ENCODE results near the gene ETV1.
"Not testable (repeated sequence)": the region's sequence is repeated elsewhere in the genome, so short reads cannot be mapped to it uniquely, and the experiment has no call there.

Gene ETV1

GRCh38 chr7:13932131-13932530 is 57.3 kb downstream of the ETV1 start:
- H3K36me3 Mint-ChIP-seq = no peaks in the 10 kb centered on the region
- no peak overlapping the region for H3K27ac Mint-ChIP-seq

DNA sequence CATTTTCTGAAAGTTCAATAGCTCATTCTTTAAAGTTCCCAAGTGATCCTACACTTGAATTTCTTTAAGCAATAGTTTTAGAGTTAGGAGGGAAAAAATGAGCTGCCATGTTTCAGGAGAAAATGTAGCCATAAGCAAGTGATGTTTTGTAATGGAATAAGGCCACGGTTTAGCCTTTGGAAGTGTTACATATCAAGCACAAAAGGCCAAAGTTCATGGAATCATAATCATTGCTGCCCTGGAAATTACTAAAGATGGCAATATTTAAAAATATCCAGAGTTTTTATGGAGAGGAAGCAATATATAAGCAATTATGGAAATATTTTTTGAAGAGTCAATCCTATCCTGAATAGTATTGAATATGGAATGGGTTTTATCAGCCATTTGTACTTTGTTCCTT is 68.4 kb downstream of the ETV1 start:
- DNase-seq (ENCODE audit: low spot score in 2 of 2) (no peak), ATAC-seq (ENCODE audit: low read depth) (no peak)
- no peak overlapping the region for H3K27ac Mint-ChIP-seq
- no peaks in the 10 kb centered on the region for H3K27me3 Mint-ChIP-seq
- H3K9me3 Mint-ChIP-seq = no peaks in the 10 kb centered on the region
- no peak overlapping the region for H3K4me3 Mint-ChIP-seq
- no peaks in the 10 kb centered on the region for H3K36me3 Mint-ChIP-seq
- no peaks in the 10 kb centered on the region for H3K4me1 Mint-ChIP-seq

More at GRCh38 chr7:13932131-13932530, 57.3 kb downstream of the ETV1 start:
- no peak overlapping the region for H3K4me3 Mint-ChIP-seq
- H3K9me3 Mint-ChIP-seq = no peaks in the 10 kb centered on the region
- no peaks in the 10 kb centered on the region for H3K4me1 Mint-ChIP-seq
- H3K27me3 Mint-ChIP-seq = no peaks in the 10 kb centered on the region
- DNase-seq (ENCODE audit: low spot score in 2 of 2) = no peak
- no peak for ATAC-seq (ENCODE audit: low read depth)

DNA sequence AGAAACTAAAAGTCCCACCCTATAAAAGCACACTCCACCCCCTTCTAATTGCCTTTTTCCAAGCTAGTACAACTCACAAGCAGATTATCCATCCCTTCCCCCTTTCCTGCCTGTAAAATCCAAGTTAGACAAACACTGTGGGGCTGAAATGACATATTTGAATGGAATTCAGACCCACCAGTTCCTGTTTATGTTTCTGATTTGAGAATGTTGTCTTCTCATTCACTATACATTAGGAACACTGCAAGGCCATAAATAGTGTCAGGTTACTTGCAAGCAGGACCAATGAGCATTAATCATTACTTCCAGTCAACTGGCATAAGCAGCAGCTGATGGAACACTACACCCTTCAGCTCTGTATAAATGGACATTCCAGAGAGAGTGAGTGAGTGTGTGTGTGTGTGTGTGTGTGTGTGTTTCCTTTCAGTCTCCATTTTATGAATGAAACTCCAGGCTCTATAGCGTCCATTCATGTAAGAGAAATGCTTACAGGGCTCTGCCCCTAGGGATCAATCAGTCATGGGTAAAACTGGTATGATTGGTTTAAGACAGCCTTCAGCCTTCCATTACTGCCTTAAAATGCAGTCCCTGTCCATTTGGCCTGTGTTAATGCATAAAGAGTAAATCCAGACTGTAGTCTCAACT is 69.3 kb downstream of the ETV1 start:
- DNase-seq (ENCODE audit: low spot score in 2 of 2) = no peak
- H3K36me3 Mint-ChIP-seq = no peaks in the 10 kb centered on the region
- no peak for ATAC-seq (ENCODE audit: low read depth)
- H3K27me3 Mint-ChIP-seq = no peaks in the 10 kb centered on the region
- H3K4me3 Mint-ChIP-seq = no peak overlapping the region
- H3K4me1 Mint-ChIP-seq = no peaks in the 10 kb centered on the region
- no peak overlapping the region for H3K27ac Mint-ChIP-seq
- H3K9me3 Mint-ChIP-seq = no peaks in the 10 kb centered on the region

- not testable (repeated sequence) for H3K4me1 Mint-ChIP-seq; ATAC-seq (ENCODE audit: low read depth); H3K36me3 Mint-ChIP-seq; H3K27ac Mint-ChIP-seq; H3K27me3 Mint-ChIP-seq; H3K4me3 Mint-ChIP-seq; H3K9me3 Mint-ChIP-seq; DNase-seq (ENCODE audit: low spot score in 2 of 2)
Observed at GRCh38 chr7:13918333-13918732, 71.1 kb downstream of the ETV1 start.

- H3K4me3 Mint-ChIP-seq, H3K9me3 Mint-ChIP-seq, H3K4me1 Mint-ChIP-seq: not testable (repeated sequence)
Observed at GRCh38 chr7:13917103-13917502, 72.4 kb downstream of the ETV1 start.

DNA sequence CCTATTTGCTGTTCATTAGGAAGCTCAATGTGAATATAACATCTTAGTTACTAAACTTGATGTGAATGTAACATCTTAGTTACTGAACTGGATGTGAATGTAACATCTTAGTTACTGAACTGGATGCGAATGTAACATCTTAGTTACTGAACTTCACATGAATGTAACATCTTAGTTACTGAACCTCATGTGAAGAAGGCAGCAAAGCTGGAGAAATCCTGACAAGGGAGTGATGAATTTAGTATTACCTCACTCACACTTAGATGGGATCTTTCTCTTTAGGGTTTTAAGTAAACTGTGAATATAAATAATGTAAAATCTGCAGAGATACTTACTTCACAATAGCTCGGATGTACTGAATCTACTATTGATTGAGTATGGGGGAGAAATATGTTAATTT is 73.6 kb downstream of the ETV1 start:
- no peaks in the 10 kb centered on the region for H3K9me3 Mint-ChIP-seq
- no peak for ATAC-seq (ENCODE audit: low read depth)
- H3K36me3 Mint-ChIP-seq = no peaks in the 10 kb centered on the region
- no peak overlapping the region for H3K27ac Mint-ChIP-seq
- no peaks in the 10 kb centered on the region for H3K4me1 Mint-ChIP-seq
- no peaks in the 10 kb centered on the region for H3K27me3 Mint-ChIP-seq
- no peak overlapping the region for H3K4me3 Mint-ChIP-seq
- DNase-seq (ENCODE audit: low spot score in 2 of 2) = no peak

More at GRCh38 chr7:13917103-13917502, 72.4 kb downstream of the ETV1 start:
- H3K27me3 Mint-ChIP-seq; H3K27ac Mint-ChIP-seq; H3K36me3 Mint-ChIP-seq; DNase-seq (ENCODE audit: low spot score in 2 of 2); ATAC-seq (ENCODE audit: low read depth): not testable (repeated sequence)

- ATAC-seq (ENCODE audit: low read depth) = no peak
- no peak overlapping the region for H3K27ac Mint-ChIP-seq
- H3K36me3 Mint-ChIP-seq = no peaks in the 10 kb centered on the region
- no peaks in the 10 kb centered on the region for H3K4me1 Mint-ChIP-seq
- no peaks in the 10 kb centered on the region for H3K27me3 Mint-ChIP-seq
- no peak for DNase-seq (ENCODE audit: low spot score in 2 of 2)
- H3K9me3 Mint-ChIP-seq = no peaks in the 10 kb centered on the region
- no peak overlapping the region for H3K4me3 Mint-ChIP-seq
Observed at GRCh38 chr7:13912715-13913278, 76.7 kb downstream of the ETV1 start.

- Mint-ChIP-seq H3K9me3 (no peaks in the 10 kb centered on the region), H3K4me3 (no peak overlapping the region), H3K27me3 (no peaks in the 10 kb centered on the region), H3K36me3 (no peaks in the 10 kb centered on the region), H3K4me1 (no peaks in the 10 kb centered on the region), H3K27ac (no peak overlapping the region)
- no peak for ATAC-seq (ENCODE audit: low read depth)
- DNase-seq (ENCODE audit: low spot score in 2 of 2) = no peak
Observed at GRCh38 chr7:13911909-13912308, 77.6 kb downstream of the ETV1 start.

- Mint-ChIP-seq H3K4me1 (no peaks in the 10 kb centered on the region), H3K27me3 (no peaks in the 10 kb centered on the region), H3K27ac (no peak overlapping the region), H3K4me3 (no peak overlapping the region), H3K9me3 (no peaks in the 10 kb centered on the region), H3K36me3 (no peaks in the 10 kb centered on the region)
- ATAC-seq (ENCODE audit: low read depth) (no peak), DNase-seq (ENCODE audit: low spot score in 2 of 2) (no peak)
Observed at GRCh38 chr7:13910805-13911551, 78.5 kb downstream of the ETV1 start.

DNA sequence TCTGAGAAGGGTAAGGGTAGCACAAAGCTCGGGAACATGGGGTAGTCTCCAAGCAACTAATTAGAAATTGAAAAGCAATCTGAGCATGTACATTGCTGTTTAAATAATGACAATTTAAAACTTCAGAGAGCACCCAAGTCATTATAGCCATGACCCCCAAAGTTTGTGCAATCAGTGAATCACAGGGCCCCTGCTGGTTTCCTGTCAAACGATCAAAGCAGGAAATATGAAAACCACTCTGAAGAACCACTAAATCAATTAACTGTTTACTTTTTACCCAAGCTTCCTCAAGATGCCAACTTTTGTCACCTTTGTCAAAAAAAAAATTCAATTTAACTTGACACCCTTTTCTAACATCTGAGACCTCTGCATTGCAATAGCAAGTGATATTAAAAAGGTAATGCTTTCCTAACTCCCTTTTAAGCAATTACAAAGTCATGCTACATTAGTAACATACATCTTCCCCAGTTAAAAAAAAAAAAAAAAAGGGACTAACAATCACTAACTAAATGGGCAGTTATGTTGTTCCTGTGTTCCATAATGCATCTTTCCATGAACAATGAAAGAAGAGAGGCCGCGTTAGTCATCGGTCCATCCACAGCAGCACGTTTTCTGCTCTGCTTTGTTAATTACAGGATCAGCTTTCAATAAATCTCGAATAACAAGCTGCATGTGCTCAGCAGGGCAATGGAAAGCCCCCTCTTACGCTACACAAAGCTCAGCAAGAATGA is 80.6 kb downstream of the ETV1 start:
- no peaks in the 10 kb centered on the region for H3K4me1 Mint-ChIP-seq
- H3K27ac Mint-ChIP-seq = no peak overlapping the region
- no peaks in the 10 kb centered on the region for H3K9me3 Mint-ChIP-seq
- no peak for ATAC-seq (ENCODE audit: low read depth)
- no peaks in the 10 kb centered on the region for H3K27me3 Mint-ChIP-seq
- H3K36me3 Mint-ChIP-seq = no peaks in the 10 kb centered on the region
- no peak for DNase-seq (ENCODE audit: low spot score in 2 of 2)
- H3K4me3 Mint-ChIP-seq = no peak overlapping the region

DNA sequence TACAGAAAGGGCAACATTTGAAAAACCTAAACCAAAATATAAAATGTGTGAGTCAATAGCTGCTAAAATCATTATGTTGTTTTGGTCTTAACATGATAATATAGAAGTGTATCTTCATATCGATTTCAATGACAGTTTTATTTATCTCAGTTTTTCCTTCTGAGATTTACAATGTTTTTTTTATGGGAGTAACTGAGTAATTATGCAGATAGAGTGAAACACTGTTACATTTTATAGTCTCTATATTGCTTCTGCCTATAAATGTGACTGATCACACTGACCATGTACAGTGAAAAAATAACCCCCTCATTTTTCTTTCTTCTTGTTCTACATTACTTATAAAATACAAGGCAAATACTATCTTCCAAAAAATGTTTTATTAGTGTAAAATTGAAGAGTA is 81.6 kb downstream of the ETV1 start:
- Mint-ChIP-seq H3K4me3 (no peak overlapping the region), H3K4me1 (no peaks in the 10 kb centered on the region), H3K9me3 (no peaks in the 10 kb centered on the region), H3K36me3 (no peaks in the 10 kb centered on the region), H3K27me3 (no peaks in the 10 kb centered on the region), H3K27ac (no peak overlapping the region)
- DNase-seq (ENCODE audit: low spot score in 2 of 2) = no peak
- no peak for ATAC-seq (ENCODE audit: low read depth)

GRCh38 chr7:13904689-13905088 is 84.8 kb downstream of the ETV1 start:
- no peak overlapping the region for H3K4me3 Mint-ChIP-seq
- ATAC-seq (ENCODE audit: low read depth) = no peak

DNA sequence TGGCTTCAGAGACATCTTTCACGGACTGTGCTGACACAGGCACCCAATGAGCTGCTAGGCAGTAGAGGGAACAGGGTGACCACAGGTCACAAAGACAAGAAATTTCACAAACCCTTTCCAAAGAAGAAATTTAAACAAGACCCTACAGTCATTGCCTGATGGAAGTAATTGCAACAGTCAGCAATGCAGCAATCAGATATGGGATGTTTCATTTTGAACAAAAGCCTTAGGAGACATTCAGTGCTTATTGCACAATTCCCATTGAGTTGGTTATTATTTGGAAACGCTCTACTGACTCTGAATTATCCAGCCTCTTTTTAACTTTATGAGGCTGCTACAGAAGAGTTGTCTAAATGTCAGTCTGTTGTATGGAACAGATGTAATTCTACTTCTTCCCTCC is 85.5 kb downstream of the ETV1 start:
- Mint-ChIP-seq H3K4me3 (no peak overlapping the region), H3K9me3 (no peaks in the 10 kb centered on the region), H3K4me1 (no peaks in the 10 kb centered on the region), H3K27ac (no peak overlapping the region), H3K27me3 (no peaks in the 10 kb centered on the region), H3K36me3 (no peaks in the 10 kb centered on the region)
- no peak for ATAC-seq (ENCODE audit: low read depth)
- DNase-seq (ENCODE audit: low spot score in 2 of 2) = no peak

More at GRCh38 chr7:13904689-13905088, 84.8 kb downstream of the ETV1 start:
- Mint-ChIP-seq H3K4me1 (no peaks in the 10 kb centered on the region), H3K27me3 (no peaks in the 10 kb centered on the region), H3K9me3 (no peaks in the 10 kb centered on the region), H3K36me3 (no peaks in the 10 kb centered on the region), H3K27ac (no peak overlapping the region)
- no peak for DNase-seq (ENCODE audit: low spot score in 2 of 2)

DNA sequence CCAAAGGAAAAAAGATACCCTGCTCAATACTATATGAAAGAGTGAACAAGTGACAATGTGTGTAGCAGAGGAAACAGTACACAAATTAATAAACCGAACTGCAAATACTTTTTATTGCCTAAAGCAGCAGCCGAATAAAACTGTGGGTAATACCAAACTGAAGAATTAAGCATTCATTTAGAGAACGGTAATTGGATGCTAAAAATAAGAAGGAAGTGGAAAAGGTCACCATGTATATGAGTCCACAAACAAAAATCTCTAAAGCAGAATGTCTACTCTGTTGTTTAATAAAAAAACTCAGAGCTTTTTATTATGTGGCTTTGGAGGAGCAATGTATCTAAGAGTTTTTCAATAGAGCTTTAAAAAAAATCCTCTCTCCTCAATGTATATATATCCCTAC is 87.9 kb downstream of the ETV1 start:
- Mint-ChIP-seq H3K27me3 (no peaks in the 10 kb centered on the region), H3K4me3 (no peak overlapping the region), H3K27ac (no peak overlapping the region), H3K36me3 (no peaks in the 10 kb centered on the region), H3K9me3 (no peaks in the 10 kb centered on the region), H3K4me1 (no peaks in the 10 kb centered on the region)
- DNase-seq (ENCODE audit: low spot score in 2 of 2) (no peak), ATAC-seq (ENCODE audit: low read depth) (no peak)

Measured in memory B cell (primary cell).